CD4-positive, alpha-beta T cell treated with Interleukin-2 at 100 ng/mL for 4 hours (primary cell): ENCODE results near the gene SYT7.
"Not testable (repeated sequence)": the region's sequence is repeated elsewhere in the genome, so short reads cannot be mapped to it uniquely, and the experiment has no call there.

Source experiments
- DNase-seq: peaks from one replicate; pipeline ENCODE4 v3.0.0-alpha.2; 2020; ENCODE audit warnings: low spot score

Gene SYT7, protein sequence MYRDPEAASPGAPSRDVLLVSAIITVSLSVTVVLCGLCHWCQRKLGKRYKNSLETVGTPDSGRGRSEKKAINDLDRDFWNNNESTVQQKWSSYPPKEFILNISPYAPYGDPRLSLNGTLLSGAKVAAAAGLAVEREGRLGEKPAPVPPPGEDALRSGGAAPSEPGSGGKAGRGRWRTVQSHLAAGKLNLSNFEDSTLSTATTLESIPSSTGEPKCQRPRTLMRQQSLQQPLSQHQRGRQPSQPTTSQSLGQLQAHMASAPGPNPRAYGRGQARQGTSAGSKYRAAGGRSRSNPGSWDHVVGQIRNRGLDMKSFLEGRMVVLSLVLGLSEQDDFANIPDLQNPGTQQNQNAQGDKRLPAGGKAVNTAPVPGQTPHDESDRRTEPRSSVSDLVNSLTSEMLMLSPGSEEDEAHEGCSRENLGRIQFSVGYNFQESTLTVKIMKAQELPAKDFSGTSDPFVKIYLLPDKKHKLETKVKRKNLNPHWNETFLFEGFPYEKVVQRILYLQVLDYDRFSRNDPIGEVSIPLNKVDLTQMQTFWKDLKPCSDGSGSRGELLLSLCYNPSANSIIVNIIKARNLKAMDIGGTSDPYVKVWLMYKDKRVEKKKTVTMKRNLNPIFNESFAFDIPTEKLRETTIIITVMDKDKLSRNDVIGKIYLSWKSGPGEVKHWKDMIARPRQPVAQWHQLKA

GRCh38 chr11:61581030-61581928, at the start of gene SYT7:
Gene SYT7, minus strand, starts transcription at chr11:61581076. Its CDS starts 256 bp downstream, at chr11:61580820.
- peak; percentile 98 for DNase-seq

DNA sequence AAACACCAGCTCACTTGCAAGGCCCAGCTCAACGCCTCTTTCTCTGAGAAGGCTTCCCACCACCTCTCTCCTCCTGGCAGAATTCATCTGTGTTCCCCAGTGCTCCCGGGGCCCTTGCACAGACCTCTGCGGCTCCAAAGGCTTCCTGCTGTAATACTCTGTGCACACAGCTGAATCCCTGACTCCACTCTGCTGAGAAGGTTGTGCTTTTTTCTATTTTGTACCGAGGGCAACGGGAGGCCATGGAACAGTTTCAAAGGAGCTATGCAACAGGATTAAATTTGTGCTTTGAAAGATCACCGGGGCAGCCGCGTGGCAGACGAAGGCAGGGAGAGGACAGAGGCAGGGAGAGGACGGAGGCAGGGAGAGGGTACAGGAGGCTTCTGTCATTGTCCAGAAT, 49.2 kb upstream of the SYT7 start:
- DNase-seq, result no peak

DNA sequence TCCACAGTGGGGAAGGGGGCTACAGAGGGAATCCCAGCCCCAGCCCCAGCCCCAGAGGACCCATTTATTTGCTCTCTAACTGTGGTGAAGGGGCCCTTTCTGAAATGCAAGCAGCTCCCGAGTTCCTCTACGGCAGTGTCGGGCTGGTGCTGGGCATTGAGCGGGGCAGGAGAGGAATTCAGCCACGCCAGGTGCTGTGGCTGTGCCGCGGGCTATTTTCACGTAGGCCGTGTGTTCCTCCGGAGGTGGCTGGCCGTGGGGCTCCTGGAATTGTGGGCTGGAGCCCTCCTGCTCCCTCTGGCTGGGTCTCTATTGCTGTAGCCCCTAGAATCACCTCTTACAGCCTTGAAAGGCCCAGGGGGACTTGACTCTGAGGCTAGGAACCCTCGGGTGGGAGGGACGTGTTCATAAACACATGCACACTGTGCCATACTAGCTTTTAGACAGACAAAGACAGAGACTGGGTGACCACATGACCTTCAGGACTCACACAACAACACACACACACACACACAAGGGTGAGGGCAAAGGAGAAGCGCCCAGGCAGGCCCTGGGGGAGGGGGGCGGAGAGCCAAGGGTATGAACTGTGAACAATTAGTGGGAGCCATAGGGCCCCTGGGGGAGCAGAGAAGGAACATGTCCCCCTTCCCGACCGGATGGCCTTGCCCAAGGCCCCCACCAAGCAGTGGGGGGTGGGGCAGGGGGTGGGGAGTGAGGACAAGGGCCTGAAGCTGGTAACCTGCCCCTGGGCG, 48.4 kb upstream of the SYT7 start:
- no peak for DNase-seq

DNA sequence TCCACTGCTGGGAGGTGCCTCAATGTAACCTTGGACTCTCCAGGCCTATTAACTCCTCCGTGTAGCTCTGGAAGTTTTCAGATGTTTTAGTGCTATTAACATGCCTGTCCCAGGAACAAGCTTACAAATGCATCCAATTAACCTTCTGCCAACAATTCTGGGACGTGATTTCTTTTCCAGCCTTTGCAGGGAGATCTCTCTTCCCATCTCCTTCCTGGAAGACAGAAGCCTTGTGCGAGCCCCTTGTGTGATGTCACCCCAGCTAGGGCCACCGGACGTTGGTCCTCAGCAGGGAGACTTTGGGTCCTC, 47.7 kb upstream of the SYT7 start:
- no peak for DNase-seq

DNA sequence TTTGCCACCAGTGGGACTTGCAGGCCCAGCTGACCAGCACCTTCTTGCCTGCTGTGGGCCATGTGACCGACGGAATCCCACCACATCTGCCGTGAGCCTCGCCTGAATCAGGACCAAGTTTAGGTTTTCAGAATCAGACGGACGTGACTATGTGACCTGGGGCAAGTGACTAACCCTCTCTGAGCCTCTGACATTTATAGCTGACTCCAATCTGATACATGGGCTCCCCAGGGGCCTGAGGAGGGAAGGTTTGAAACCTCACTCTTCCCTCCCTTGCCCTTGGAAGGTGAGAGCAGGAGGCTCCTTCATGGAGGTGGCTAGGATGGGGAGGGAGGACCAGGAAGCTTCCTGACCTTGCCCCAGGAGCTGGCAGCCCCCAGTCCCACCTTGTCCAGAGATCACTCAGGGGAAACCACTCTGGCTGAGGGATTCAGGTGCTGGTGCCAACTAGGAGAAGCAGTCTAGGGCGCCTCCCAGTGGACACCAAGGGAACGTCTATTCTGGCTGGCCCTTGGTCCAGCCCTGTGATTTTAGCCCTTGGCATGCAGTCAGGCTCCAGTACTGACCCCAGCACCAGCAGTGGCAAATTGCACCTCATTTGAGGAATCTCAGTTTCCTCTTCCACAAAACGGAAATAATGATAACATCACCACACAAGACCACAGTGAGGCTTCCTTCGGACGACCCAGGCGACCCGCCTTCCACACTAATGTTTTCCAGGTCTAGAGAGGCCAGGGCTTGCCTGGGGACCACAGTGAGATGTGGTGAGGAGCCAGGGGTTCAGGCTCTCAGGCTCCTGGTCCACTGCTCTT, 47.2 kb upstream of the SYT7 start:
- peak; percentile 10 for DNase-seq

DNA sequence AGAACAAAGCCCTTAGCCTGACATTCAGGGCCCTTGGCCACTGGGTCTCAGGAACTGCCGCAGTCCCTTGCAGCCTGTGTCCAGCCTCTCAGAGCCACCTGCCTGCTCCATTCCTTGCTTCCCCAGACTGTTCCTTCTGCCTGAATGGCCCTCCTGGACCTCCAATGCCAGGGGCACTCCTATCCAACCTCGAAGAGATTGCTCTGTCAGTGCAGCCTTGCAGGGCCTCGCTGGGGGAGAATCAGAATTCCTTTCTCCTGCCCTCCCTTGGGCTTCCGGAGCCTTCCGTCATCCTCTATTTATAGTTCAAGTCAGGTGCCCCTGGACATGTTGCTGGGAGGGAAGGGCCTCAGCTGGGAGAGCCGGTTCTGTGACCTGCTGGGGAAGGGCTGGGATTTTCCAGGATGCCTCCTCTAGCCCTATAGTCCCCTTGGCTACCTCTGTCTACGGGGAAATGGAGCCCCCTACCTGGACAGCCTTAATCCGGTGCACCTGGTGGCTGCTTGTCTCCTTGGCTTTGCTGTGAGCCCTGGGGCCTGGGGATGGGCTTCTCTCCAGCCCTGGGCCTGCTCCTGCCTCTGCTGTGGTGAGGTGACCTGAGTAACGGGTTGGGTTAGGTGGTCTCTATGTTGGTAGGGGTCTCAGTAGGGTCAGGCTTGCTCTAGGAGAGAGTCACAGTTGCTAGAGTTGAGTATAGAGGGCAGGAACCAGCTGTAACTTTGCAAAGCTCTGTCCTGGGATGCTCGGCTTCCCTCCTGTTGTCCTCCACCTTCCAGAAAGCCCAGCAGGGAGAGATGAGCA, 45.9 kb upstream of the SYT7 start:
- DNase-seq, result no peak

- DNase-seq, result no peak
Observed at GRCh38 chr11:61625525-61625924, 44.6 kb upstream of the SYT7 start.

DNA sequence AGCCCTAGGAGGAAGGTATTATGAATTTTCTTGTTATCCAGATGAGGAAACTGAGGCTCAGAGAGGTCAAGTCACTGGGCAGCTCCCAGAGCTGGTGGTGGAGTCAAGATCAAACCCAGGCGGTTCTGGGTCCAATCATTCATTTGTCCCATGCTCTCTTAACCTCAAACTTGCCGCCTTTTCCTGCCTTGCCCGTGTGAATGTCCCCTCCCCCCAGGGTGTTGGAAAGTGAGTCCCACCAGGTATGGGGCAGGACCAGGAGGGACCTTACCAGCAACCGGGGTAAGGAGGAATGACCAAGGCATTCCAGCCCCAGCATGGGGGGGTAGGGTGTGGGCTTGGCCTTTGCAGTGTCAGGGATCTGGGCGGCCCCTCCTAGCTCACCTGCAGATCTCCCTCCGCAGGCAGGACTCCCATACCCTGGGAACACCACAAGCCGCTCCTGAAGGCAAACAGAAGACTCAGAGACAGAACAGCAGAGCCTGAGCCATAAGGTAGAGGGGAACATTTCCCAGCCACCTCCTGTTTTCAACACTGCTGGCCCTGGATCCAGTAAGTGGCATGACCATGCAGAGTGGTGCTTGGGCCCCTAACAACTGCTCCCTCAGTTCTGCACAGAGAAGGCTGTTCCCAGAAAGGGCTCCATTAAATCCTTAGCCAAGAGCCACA, 41.2 kb upstream of the SYT7 start:
- no peak for DNase-seq

DNA sequence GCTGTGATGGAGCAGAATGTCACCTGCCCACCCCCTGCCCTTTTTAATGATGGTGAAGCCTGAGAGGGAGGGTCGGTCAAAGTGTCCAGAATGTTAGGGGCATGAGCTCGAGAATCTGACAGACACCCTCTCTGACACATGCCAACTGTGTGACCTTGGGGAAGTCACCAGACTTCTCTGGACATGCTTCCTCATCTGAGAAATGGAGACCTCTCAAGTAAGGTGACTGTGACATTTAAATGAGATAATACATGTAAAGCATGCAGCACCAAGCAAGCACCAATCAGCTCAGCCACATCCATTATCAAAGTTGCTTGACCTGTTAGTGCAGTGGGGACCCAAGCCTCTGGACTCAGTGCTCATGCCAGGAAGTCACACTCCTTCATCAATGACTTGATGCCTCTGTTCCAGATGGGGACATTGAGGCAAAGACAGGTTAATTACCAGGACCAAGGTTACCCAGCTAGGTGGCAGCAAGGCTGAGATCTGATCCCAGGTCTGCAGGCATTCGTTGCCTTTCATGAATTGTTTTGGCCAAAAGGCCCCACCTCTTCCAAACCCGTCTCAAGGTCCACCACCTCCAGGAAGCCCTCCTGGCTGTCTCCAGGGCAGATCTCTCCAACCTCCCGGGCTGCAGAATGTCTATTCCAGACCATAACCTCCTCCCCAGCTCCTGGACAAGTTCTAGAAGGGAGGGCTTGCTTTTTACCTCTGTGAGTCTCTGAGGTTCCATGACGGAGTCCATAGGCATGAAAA, 38.8 kb upstream of the SYT7 start:
- DNase-seq, result no peak

DNA sequence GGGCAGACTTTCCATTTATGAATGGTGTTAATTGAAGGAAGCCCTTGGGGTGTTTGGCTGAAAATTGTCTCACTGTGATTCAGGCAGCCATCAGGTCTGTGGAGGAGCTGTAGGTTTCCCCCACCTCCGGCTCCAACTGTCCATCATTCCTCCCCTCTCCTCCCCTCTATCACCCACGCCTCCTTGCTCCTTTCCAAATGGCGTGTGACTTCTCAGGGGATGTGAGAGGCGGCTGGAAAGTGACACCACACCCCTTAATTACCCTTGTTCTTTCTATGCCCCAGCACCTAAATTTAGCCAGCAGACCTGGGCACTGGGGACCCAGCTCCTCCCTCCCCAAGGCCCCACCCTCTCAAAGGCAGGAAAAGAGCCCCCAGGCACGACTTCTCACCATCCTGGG, 38.1 kb upstream of the SYT7 start:
- no peak for DNase-seq

- DNase-seq, result no peak
Observed at GRCh38 chr11:61617515-61617914, 36.6 kb upstream of the SYT7 start.

DNA sequence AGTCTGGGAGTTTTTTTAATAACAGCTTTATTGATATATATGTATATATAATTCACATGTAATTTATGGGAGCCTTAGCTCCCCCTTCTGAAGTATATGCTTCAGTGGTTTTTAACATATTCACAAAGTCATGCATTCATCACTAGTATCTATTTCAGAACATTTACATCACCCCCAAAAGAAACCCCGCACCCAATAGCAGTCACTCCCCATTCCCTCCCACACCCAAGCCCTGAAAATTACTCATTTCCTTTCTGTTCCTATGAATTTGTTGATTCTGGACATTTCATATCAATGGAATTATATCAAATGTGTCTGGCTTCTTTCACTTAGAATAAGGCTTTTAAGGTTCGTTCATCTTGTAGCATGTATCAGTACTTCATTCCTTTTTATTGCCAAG, 35.6 kb upstream of the SYT7 start:
- no peak for DNase-seq

DNA sequence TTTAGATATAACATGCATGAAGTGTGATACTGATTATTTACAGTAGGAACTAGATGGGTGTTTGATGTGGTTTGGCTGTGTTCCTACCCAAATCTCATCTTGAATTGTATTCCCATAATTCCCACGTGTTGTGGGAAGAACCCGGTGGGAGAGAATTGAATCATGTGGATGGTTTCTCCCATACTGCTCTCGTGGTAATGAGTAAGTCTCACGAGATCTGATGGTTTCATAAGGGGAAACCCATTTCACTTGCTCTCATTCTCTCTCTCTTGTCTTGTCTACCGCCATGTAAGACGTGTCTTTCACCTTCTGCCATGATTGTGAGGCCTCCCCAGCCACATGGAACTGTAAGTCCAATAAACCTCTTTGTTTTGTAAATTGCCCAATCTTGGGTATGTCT, 33.9 kb upstream of the SYT7 start:
- not testable (repeated sequence) for DNase-seq

DNA sequence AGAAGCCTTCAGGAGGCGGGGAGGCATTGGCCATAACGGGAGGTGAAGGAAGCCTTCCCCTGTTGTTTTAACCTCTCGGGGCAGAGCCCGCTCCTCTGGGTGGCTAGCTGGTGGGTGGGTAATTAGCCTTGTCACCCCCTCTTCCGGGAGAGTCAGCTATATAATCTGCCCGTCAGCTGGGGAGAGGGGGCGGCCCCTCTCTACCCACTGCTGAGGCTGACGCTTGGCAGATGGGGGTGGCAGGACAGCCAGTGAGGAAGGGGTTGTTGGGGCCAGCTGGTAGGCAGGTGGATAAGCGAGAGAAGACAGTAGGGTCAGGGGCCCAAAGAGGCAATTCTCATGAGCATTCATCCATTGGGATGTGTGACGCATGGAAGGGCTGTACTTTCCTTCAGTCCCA, 33.0 kb upstream of the SYT7 start:
- DNase-seq, result no peak

GRCh38 chr11:61613051-61613450, 32.2 kb upstream of the SYT7 start:
- DNase-seq, result no peak

GRCh38 chr11:61611309-61611708, 30.4 kb upstream of the SYT7 start:
- no peak for DNase-seq

DNA sequence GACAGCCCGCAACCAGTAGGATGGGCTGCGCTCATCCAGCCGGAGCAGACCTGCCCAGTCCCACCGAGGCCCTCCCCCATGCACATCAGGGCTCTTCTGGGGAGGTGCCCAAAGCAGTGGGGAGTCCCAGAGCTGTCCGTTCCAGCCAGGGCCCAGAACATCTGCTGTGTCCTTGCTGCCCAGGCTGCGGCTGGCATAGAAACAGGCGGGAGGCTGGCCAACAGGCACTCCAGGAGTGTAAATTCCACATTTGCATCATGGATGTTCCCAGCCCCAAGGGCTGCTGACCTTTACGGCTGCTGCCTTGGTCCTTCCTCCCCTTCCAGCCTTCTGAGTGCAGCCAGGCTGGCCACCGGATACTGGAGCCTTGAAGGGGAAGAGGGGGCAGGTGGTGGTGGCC, 30.0 kb upstream of the SYT7 start:
- DNase-seq, result no peak

DNA sequence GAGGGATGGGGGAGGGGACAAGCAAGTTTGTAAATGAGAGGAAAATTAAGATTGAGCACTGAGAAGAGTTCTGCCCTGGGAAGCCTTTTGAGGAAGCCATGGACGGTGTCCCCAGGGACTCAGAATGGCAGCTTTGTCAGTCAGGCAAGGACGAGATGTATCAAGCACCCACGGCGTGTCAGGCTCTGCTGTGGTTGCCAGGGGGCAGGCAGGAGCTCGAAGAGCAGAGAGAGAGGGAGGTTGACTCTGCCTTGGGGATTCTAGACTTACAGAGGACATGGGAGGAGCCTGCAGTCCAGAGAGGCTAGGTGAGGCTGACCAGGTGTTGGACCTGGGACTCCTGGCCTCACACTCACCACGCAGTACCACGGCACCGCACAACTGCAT, 29.1 kb upstream of the SYT7 start:
- no peak for DNase-seq
